Adipose tissue (tissue), 3 donors: Measurements from ENCODE around the gene EVPLL. TPM values are rescaled to one million over a fixed set of nuclear protein-coding genes. Genes with fewer than 3 reads are reported as not detected.
"Not testable (repeated sequence)": the region's sequence is repeated elsewhere in the genome, so short reads cannot be mapped to it uniquely, and the experiment has no call there.

Experiments used
- H3K27ac ChIP-seq: one replicate; pipeline ENCODE4 v1.5.1; 2013; ENCODE audit warnings: low read depth, low read length
- WGBS, 3 donors: extraction: QIAGEN DNeasy Blood & Tissue Kit; methylation state at CpG; one replicate each; pipeline ENCODE4 v1.1.7; 2013; 5-methylcytosine and 5-hydroxymethylcytosine counted together
- polyA plus RNA-seq, 3 donors: library from polyadenylated mRNA; stranded (reverse); fragments of 200-250 nt; gene quantifications; one replicate each; pipeline ENCODE4 v1.2.3, GENCODE V29; 2013
- donor health status: healthy with polysubstance abuse.
- donor health status: Bipolar disorder and iron deficiency.
- donor health status: healthy.

Gene EVPLL
- polyA plus RNA-seq, 3 donors = 1.6 TPM; not detected in 2

DNA sequence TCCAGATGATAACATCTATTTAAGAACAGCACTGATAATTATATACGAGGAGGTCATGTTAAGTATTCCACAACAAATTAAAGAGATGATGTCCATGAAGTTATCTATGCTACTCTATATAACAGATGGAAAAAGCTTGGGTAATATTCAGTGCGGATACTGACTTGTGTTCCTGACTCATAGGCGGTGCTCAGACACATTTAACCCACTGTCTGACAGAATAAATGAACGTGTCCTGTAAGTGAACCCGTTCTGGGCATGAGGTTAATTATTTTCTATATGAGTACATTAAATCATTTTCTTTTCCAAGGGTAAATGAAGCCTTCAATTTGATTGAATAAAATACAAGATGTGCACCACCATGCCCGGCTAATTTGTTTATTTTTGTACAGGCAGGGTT is 31.7 kb downstream of the EVPLL start:
- 27 to 44% (median 38%) methylated on average over 6 of the region's 6 CpGs for WGBS, 3 donors

DNA sequence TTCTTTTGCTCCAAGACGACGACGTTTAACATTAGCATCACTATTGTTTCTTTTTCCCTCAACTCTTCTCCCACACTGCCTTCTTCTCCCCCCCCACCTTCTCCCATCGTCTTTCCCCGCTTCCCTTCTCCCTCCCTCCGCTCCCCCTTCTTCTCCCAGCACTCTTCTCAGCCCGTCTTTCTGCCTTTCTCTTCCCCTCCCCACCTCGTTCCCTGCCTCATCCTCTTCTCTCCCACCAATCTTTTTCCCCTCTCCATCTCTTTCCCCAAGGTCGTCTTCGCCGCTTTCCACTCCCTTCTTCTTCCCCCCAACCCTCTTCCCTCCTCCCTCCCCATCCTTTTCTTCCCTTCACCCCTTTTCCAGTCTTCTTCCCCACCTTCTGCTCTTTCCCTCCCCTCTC is 33.2 kb downstream of the EVPLL start:
- H3K27ac ChIP-seq = not testable (repeated sequence)
- whole genome bisulfite sequencing, 3 donors = 12 to 21% (median 18%) methylated on average over 8 to 11 of the region's 11 CpGs

More for the DNA sequence above, 31.7 kb downstream of the EVPLL start:
- H3K27ac ChIP-seq = not testable (repeated sequence)

DNA sequence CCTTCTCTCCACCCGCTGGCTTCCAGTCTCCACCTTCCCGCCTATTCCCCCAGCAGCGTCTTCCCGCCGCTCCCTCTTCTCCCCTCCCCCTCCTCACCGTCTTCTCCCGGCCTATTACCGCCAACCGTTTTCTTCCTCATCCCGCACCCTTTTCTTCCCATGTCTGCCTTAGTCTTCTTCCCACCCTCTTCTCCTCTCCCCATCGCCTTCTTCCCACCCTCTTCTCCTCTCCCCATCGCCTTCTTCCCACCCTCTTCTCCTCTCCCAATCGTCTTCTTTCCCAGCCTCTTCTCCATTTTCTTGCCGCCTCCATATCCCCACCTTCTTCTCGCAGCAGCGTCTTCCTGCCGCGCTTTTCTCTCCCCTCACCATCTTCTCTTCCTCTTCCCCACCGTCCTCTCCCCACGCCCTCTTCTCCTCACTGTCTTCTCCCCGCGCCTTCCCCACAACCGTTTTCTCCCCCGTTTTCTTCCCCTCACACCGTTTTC is 33.8 kb downstream of the EVPLL start:
- H3K27ac ChIP-seq = not testable (repeated sequence)
- 1 to 2% (median 1%) methylated on average over 17 to 21 of the region's 25 CpGs for WGBS, 3 donors

DNA sequence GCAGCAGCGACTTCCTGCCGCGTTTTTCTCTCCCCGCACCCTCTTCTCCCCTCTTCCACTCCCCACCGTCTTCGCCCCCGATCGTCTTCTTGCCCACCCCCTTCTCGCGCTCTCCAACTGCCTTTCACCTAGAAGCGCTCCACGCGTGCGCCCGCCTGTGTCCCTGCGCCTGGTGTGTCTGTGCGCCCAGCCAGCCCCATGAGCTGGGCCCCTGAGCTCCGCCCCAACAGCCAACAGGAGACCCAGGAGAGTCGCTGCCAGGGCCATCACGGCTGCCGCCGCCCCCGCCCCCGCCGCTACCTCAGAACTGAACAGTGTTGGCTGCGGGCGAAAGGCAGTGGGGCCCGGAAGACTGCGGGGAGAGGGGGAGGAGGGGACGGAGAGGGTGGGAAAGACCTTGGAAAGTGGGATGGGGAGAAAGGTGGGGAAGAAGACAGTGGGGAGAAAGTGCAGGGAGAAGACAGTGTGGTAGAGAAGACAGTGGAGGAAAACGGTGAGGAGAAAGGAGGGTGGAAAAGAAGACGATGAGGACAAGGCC is 34.5 kb downstream of the EVPLL start:
- H3K27ac ChIP-seq = not testable (repeated sequence)
- WGBS, 3 donors = no CpG with 5 or more reads among the region's 32 CpGs

DNA sequence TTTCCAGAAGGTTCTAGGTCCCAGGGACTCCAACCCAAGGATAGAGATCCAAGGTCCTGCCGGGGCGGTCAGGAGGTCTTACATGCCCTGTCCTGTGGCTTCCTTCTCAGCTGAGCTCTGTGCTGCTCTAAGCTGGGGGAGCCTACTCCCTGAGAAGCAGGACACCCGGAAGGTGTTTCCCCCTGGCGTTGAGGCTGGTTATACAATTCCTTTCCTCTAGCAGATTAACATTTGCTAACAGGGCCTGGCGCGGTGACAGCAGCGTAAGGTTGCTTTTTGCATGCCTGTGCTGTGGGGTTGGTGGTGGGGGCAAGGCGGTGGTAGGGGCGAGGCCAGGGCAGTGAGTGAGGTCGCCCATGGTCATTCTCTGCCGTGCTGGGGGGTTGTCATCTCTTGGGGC is 43.9 kb downstream of the EVPLL start:
- 66 to 76% (median 71%) methylated on average over 7 of the region's 11 CpGs for WGBS, 3 donors
- H3K27ac ChIP-seq = not testable (repeated sequence)

DNA sequence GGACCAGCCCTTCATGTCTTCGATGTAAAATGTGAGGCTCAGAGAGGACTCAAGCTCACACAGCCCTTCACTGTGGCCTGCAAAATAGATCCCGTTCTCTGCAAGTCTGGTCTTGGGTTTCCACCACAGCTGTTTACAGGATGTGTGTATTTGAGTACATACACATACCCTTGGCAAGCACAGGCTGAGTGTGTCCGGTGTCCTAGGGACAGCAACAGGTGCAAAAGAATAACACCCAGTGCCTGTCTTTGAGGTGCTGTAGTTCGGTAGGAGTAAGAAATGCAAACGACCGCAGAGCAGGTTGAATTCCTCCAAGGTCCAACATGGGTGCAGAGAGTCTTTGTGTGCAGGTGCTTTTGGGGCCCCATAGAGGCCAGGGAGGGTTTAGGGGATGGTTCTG is 44.9 kb downstream of the EVPLL start:
- not testable (repeated sequence) for H3K27ac ChIP-seq
- 46 to 86% (median 84%) methylated on average over 4 to 5 of the region's 6 CpGs for WGBS, 3 donors

DNA sequence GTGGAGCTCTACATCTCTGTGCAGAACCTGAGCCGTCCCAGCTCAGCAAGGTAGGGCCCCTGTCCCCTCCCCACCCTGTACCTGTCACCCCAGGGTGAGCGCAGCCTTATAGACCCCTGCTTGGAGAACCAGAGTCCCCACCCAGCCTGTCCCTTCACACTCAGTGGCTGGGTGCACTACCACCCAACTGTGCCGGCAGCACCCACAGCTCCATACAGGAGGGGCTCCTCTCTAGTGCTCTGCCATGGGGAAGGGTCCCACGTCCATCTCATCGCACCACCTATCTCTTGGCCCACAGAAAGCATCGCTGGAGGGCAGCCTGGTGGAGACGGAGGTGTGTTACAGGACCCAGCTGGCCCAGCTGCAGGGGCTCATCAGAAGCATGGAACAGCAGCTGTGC is 45.4 kb downstream of the EVPLL start:
- 86 to 100% (median 97%) methylated on average over 1 to 2 of the region's 7 CpGs for WGBS, 3 donors
- not testable (repeated sequence) for H3K27ac ChIP-seq

DNA sequence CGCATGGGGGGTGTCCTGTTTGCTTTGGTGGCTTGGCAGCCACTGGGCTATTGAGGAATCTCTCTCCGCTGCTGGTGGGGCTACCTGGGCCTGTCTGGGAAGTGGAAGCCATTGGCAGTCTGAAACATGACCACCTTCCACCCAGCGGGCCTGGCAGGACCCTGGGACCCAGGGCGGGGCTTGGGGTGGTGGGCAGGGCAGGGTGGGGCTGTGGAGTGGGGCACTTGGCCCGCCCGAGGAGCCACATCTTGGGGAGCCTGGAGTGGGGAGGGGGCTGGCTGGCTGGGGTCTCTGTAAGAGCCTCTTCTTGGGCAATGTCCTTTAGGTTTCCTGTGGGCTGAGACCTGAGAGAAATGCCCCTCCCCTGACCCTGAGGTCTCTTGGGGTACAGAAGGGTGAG is 48.0 kb downstream of the EVPLL start:
- H3K27ac ChIP-seq = not testable (repeated sequence)
- 77 to 91% (median 90%) methylated on average over 3 to 4 of the region's 6 CpGs for WGBS, 3 donors

DNA sequence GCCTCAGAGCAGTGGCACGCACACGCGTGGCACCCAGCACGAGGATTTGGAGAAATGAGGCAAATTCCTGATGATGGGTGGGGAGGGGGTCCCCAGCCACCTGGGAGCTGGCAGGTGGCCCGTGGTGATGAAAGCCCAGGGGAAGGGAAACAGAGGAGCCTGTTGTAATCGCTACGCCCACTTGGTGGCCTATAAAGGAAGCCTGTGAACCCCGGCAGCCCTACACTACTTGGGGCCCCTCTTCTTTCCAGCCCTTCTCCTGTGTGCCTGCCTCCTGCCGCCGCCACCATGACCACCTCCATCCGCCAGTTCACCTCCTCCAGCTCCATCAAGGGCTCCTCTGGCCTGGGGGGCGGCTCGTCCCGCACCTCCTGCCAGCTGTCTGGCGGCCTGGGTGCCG is 49.1 kb downstream of the EVPLL start:
- no CpG with 5 or more reads among the region's 16 CpGs for WGBS, 3 donors
- H3K27ac ChIP-seq = not testable (repeated sequence)

DNA sequence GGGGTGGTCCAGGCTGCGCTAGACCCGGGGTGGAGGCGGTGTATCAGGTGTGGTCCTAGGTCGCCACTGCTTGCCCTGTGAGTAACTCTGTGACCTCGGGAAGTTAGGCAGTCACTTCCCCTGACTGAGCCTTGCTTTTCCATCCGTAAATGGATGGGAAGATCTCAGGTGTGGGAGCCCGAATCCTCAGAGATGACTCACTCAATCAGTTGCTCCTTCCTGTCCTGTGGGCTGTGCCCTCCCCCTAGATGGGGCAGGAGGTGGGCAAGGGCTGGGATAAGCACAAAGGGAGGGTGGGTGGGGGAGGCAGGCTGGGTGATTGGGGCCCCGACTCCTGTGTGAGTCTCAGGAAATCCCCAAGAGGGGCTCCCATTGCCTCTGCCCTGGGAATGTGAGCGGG is 54.6 kb downstream of the EVPLL start:
- not testable (repeated sequence) for H3K27ac ChIP-seq
- no CpG with 5 or more reads among the region's 9 CpGs for WGBS, 3 donors

Other genes with a start within 250 kb of the EVPLL start
- gene ALKBH5, start 193.9 kb upstream of the EVPLL start, polyA plus RNA-seq = 10 to 100 TPM; 21.3 to 50.7 (median 24.4) TPM
- gene LLGL1, start 152.1 kb upstream of the EVPLL start, polyA plus RNA-seq = 10 to 100 TPM in 1 of 3 donors, 1 to 10 TPM in 2; 5.0 to 13.4 (median 7.9) TPM
- gene FLII, start 119.0 kb upstream of the EVPLL start, polyA plus RNA-seq = 100 to 1,000 TPM; 189 to 228 (median 200) TPM
- gene MIEF2, start 117.1 kb upstream of the EVPLL start, polyA plus RNA-seq = 1 to 10 TPM; 2.2 to 8.5 (median 3.0) TPM
- 10 to 100 TPM in 2 of 3 donors, 1 to 10 TPM in 1; 6.5 to 16.6 (median 12.5) TPM for gene TOP3A, start 62.8 kb upstream of the EVPLL start, polyA plus RNA-seq
- 1 to 10 TPM; 3.6 to 5.1 (median 3.8) TPM for gene SMCR8, start 62.5 kb upstream of the EVPLL start, polyA plus RNA-seq
- gene SHMT1, start 14.2 kb upstream of the EVPLL start, polyA plus RNA-seq = 100 to 1,000 TPM in 1 of 3 donors, 10 to 100 TPM in 2; 13.7 to 168 (median 58.8) TPM
- 1 to 10 TPM in 1 of 3 donors, under 1 TPM in 2; 0.07 to 9.5 (median 0.90) TPM for gene LGALS9C, start 99.0 kb downstream of the EVPLL start, polyA plus RNA-seq